GM12874 (cell line): Measurements from ENCODE around the gene NTHL1.

Experiments
- TF ChIP-seq, protein P1 (sequence below): IDR thresholded peaks from 2 replicates; pipeline ENCODE4 v1.5.1; 2011; ENCODE audit warnings: low read depth, mild to moderate bottlenecking, control low read depth, low read length, moderate library complexity; ENCODE audit not compliant: insufficient read depth

Gene NTHL1

DNA sequence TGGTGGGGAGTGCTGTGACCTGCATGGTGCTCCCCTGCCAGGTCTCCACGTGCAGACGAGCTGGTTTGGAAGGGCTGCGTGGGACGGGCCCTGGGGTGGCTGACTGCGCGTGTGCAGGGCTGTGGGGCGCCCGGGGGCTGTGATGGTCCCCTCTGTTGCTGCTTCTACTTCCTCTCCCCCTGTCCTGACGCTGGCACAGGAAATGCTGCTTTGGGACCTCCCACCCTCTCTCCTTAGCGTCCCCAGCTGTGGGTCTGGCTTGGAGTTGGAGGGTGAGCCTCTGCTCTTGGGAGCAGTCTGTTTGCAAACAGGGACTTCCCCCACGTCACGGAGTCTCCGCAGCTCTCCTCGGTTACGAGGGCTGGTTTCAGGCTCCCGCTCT, 35.3 kb upstream of the NTHL1 start:
- TF ChIP-seq, protein P1, sequence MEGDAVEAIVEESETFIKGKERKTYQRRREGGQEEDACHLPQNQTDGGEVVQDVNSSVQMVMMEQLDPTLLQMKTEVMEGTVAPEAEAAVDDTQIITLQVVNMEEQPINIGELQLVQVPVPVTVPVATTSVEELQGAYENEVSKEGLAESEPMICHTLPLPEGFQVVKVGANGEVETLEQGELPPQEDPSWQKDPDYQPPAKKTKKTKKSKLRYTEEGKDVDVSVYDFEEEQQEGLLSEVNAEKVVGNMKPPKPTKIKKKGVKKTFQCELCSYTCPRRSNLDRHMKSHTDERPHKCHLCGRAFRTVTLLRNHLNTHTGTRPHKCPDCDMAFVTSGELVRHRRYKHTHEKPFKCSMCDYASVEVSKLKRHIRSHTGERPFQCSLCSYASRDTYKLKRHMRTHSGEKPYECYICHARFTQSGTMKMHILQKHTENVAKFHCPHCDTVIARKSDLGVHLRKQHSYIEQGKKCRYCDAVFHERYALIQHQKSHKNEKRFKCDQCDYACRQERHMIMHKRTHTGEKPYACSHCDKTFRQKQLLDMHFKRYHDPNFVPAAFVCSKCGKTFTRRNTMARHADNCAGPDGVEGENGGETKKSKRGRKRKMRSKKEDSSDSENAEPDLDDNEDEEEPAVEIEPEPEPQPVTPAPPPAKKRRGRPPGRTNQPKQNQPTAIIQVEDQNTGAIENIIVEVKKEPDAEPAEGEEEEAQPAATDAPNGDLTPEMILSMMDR, result no peak

DNA sequence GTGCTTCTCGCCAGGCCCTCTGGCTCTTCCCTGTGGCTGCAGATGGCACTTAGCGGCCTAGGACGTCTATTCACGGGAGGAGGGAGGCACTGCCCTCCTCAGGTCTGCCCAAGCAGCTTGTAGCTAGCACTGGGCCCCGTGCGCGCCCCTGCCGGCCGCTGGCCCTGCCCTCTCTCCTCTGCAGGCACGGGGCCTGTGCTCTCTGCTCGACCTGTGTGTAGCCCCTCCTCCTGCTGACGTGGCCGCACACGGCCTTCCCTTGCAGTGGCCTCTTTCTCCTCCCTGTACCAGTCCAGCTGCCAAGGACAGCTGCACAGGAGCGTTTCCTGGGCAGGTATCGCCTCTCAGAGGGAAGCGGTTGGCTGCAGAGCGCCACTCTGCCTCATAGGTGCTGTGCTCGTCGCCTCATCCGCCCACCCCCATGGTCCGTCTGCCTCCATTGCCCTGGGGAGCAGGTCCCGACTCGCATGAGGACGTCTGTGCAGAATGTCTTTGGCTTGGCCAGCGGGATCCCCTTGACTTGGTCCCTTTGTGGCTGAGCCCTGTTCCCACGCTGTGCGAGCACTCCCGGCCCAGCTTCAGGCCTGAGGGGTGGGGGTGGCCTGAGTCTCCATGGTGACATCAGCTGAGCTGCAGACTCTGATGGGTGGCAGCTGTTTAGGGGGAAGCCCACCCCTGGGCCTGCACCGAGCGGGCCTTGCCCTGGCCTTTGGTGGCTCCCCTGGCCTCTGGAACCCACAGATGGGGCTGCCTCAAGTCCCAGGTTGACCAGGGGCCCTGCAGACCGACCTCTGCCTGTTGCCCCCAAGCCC, 34.7 kb upstream of the NTHL1 start:
- TF ChIP-seq, protein P1, result no peak

DNA sequence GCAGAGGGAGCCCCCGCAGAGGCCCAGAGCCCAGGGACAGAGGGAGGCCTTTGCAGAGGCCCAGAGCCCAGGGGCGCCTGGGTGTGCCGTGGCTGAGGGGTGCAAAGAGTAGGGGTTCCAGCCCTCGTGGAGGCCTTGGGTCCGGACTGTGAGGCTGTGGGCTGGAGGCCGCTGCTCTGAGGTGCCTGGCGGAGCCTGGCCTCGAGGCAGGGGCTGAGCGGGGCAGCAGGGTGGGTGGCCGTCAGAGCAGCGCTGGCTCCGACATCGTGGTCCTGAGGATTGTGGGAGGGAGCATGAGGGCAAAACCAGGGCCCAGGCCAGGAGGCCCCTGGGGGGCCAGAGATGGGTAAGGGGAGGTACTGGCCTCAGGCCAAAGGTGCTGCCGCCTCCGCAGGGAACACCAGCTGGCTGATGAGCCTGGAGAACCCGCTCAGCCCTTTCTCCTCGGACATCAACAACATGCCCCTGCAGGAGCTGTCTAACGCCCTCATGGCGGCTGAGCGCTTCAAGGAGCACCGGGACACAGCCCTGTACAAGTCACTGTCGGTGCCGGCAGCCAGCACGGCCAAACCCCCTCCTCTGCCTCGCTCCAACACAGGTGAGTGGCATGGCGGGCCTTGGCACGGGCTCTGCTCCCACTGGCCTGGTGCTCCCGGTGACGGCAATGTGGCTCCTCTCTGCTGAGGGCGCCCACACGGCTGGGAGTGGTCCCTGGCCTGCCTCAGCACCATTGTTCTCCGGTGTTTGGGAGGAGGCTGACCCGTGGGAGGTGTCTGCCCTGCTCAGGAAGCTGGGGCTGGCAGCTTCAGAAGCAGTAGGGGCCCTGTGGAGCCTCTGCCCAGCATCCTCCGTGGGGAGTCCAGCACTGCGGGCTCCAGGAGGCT, 33.8 kb upstream of the NTHL1 start:
- TF ChIP-seq, protein P1, result no peak

DNA sequence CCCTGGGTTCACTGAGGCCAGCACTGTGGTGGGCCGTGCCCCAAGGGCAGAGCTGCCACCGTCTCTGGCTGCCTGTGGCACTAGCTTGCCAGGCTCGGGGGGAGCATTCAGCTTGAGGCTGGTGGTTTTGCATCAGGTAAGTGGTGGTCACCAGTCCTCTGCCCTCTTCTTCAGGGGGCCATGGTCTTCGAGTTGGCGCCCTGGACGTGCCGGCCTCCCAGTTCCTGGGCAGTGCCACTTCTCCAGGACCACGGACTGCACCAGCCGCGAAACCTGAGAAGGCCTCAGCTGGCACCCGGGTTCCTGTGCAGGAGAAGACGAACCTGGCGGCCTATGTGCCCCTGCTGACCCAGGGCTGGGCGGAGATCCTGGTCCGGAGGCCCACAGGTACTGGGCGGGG, 32.4 kb upstream of the NTHL1 start:
- TF ChIP-seq, protein P1, result no peak

DNA sequence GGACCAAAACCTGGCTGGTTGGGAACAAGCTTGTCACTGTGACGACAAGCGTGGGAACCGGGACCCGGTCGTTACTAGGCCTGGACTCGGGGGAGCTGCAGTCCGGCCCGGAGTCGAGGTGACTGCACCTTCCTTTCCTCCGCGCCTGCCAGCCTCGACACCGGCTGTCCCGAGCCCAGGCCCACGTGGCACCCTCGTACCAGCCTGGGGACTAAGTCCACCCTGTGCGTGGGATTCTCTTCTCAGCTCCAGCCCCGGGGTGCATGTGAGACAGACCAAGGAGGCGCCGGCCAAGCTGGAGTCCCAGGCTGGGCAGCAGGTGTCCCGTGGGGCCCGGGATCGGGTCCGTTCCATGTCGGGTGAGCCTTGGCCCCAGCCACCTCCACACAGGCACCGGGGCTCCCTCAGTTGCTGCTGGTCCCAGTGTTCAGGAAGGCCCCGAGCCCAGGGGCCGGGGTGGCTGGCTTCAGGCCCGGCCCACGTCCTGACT, 31.7 kb upstream of the NTHL1 start:
- TF ChIP-seq, protein P1, result no peak

DNA sequence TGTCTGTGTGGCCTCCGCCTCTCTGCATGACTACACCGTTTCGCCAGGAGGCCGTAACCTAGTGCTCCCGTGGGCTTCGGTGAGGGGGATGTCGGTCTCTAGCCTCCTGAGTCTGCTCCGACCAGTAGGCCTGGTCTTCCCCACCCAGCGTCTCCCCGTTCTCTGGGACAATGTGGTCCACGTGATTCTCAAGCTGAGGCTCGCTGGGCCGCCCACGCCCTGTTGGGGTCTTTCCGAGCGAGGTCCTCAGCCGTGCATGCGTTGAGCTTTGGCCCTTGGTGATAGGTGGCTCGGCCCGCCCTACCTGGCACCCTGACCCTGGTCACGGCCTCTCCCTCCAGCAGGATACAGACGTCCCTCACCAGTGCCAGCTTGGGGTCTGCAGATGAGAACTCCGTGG, 31.1 kb upstream of the NTHL1 start:
- TF ChIP-seq, protein P1, result no peak

DNA sequence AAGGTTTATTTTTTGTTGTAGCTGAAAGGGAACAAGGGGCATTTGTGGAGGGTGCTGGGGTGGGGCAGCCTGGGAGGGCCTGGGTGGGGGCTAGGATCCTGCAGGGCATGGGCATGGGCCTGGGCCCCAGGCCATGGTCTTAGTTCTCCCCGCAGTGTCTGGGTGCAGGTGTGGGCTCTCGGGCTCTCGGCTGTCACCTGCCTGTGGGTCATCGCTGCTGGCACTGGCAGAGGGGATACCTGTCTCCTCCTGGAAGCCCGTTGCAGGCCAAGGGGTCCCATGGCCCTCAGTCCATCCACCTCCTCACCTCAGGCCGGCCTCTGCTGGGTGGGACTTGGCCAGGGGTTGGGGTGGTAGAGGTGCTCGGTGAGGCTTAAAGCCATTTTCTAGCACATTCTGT, 30.5 kb upstream of the NTHL1 start:
- TF ChIP-seq, protein P1, result no peak
